22Rv1 (cell line): ENCODE measurements around the gene TRAPPC1.

Experiments
- H3K27ac ChIP-seq: fragments of 450-650 bp; 2 replicates; pipeline ENCODE4 v1.5.1; 2017
- CTCF ChIP-seq: fragments of 450-650 bp; IDR thresholded peaks from 2 replicates; pipeline ENCODE4 v1.5.1; 2017; ENCODE audit warnings: mild to moderate bottlenecking
- ZFX ChIP-seq: fragments of 450-650 bp; IDR thresholded peaks from 2 replicates; pipeline ENCODE4 v1.6.1; 2017; ENCODE audit warnings: antibody characterized with exemption, borderline replicate concordance

The TRAPPC1 gene

GRCh38 chr17:7927596-7927995 lies 4.2 kb downstream of the TRAPPC1 start:
- no peak overlapping the region for H3K27ac ChIP-seq
- TF ChIP-seq CTCF (no peak), ZFX (no peak)

GRCh38 chr17:7922845-7923628 lies 8.7 kb downstream of the TRAPPC1 start:
- H3K27ac ChIP-seq, result peak overlapping the region; percentile 9; the same call in 1 of the 2 replicates
- TF ChIP-seq ZFX (no peak), CTCF (no peak)

- H3K27ac ChIP-seq, result peak overlapping the region; percentile 9; the same call in 1 of the 2 replicates
- TF ChIP-seq CTCF (no peak), ZFX (no peak)
Observed at GRCh38 chr17:7922269-7922844, 9.4 kb downstream of the TRAPPC1 start.

GRCh38 chr17:7916808-7917207 lies 14.9 kb downstream of the TRAPPC1 start:
- TF ChIP-seq ZFX, result no peak
- TF ChIP-seq CTCF, result no peak
- H3K27ac ChIP-seq, result peak overlapping the region; percentile 94; the same call in 1 of the 2 replicates

GRCh38 chr17:7916385-7916682 lies 15.4 kb downstream of the TRAPPC1 start:
- TF ChIP-seq ZFX, result no peak
- TF ChIP-seq CTCF, result no peak
- peak overlapping the region; percentile 94 for H3K27ac ChIP-seq

- no peak for TF ChIP-seq ZFX
- 0 out of 2 replicates have a peak, but pooled peaks have one; percentile 17 for TF ChIP-seq CTCF
- H3K27ac ChIP-seq, result peak within 1 kb of the TSS; percentile 94
Observed at GRCh38 chr17:7915611-7916384, 15.9 kb downstream of the TRAPPC1 start, which contains the start of gene RNF227. Gene RNF227 (minus strand): TSS chr17:7916289. CDS start chr17:7916195, 94 bp downstream.

GRCh38 chr17:7915179-7915610 lies 16.6 kb downstream of the TRAPPC1 start:
- TF ChIP-seq ZFX (no peak), CTCF (no peak)
- peak overlapping the region; percentile 94 for H3K27ac ChIP-seq
